K562 (cell line): Measurements from ENCODE around the gene NGRN. TPM values are rescaled to one million over a fixed set of nuclear protein-coding genes. Genes with fewer than 3 reads are reported as not detected.
A peak's percentile ranks its signal among the peaks of the same experiment; 100 is the strongest.

Source experiments
- AFF4 ChIP-seq: sonication (generic); formaldehyde crosslinking; IDR thresholded peaks from 2 replicates; pipeline ENCODE4 v1.8.0; 2023; ENCODE audit warnings: mild to moderate bottlenecking, missing genetic modification reagents
- CBX3 ChIP-seq, 2 experiments: IDR thresholded peaks; 1 replicate in 1 of 2; 2 replicates in 1 of 2; pipeline ENCODE4 v1.6.1; 2012; ENCODE audit warnings: inconsistent platforms in 2 of 2, low read length in 2 of 2, borderline replicate concordance in 1 of 2, control low read depth in 1 of 2
- ERF ChIP-seq: fragments of 450-650 bp; formaldehyde crosslinking; IDR thresholded peaks from 2 replicates; pipeline ENCODE4 v1.4.0; 2020; ENCODE audit warnings: mild to moderate bottlenecking, mixed read lengths
- GATAD2A ChIP-seq: fragments of 450-650 bp; IDR thresholded peaks from 2 replicates; pipeline ENCODE4 v1.6.1; 2017
- IRF2 ChIP-seq: sonication (generic); formaldehyde crosslinking; IDR thresholded peaks from 2 replicates; pipeline ENCODE4 v1.8.1; 2022; ENCODE audit warnings: mild to moderate bottlenecking, missing genetic modification reagents
- JUND ChIP-seq, 2 experiments: IDR thresholded peaks; 2 replicates in 1 of 2; 3 replicates in 1 of 2; pipeline ENCODE4 v1.6.1; 2011; ENCODE audit warnings: borderline replicate concordance in 2 of 2, low read depth in 2 of 2, low read length in 2 of 2, improper control_type of control experiment in 1 of 2, missing biosample characterization in 1 of 2, missing genetic modification characterization in 1 of 2, missing genetic modification reagents in 1 of 2
- POLR2AphosphoS2 ChIP-seq: IDR thresholded peaks from 2 replicates; pipeline ENCODE4 v1.6.1; 2012; ENCODE audit warnings: low read length, improper control_type of control experiment
- SAP30 ChIP-seq: fragments of 200-600 bp; sonication (generic); IDR thresholded peaks from 2 replicates; pipeline ENCODE4 v1.6.1; 2012; ENCODE audit warnings: borderline replicate concordance, low read depth, mild to moderate bottlenecking, moderate library complexity, low read length, control low read depth, inconsistent platforms; ENCODE audit not compliant: insufficient read depth, poor library complexity, severe bottlenecking
- SMARCC2 ChIP-seq: fragments of 450-650 bp; IDR thresholded peaks from 2 replicates; pipeline ENCODE4 v1.6.1; 2017; ENCODE audit warnings: antibody characterized with exemption, moderate library complexity, mild to moderate bottlenecking, low read depth
- TAF15 ChIP-seq: fragments of 200-400 bp; formaldehyde crosslinking; IDR thresholded peaks from 2 replicates; pipeline ENCODE4 v1.6.1; 2017; ENCODE audit warnings: mild to moderate bottlenecking, low read depth, low read length, moderate library complexity
- THAP7 ChIP-seq: fragments of 250-450 bp; sonication (Bioruptor Pico); IDR thresholded peaks from 2 replicates; pipeline ENCODE4 v1.5.0; 2021
- ZMIZ1 ChIP-seq, 2 experiments: fragments of 150-350 bp in 1 of 2; IDR thresholded peaks; 2 replicates each; pipeline ENCODE4 v1.6.1; 2012 to 2016; ENCODE audit warnings: low read depth in 2 of 2, low read length in 2 of 2, mild to moderate bottlenecking in 1 of 2, moderate library complexity in 1 of 2
- ZNF253 ChIP-seq: fragments of 250-450 bp; sonication (Bioruptor Pico); conservative IDR thresholded peaks from 2 replicates; pipeline ENCODE4 v1.6.1; 2021; ENCODE audit warnings: mild to moderate bottlenecking
- ZNF280B ChIP-seq: fragments of 250-450 bp; sonication (Bioruptor Pico); IDR thresholded peaks from 2 replicates; pipeline ENCODE4 v1.5.1; 2021; ENCODE audit warnings: mild to moderate bottlenecking
- polyA plus RNA-seq, 8 experiments: library from polyadenylated mRNA; depleted of rRNA in 4 of 8; stranded (reverse) in 5 of 8; unstranded in 3 of 8; fragments of >200 nt; fragmentation: Nextera tagmentation in 2 of 8; fragmentation: Illumina TruSeq in 1 of 8; extraction: Ambion mirVana in 2 of 8; extraction: Trizol in 1 of 8; gene quantifications; 2 replicates each; pipeline versions ENCODE4 v1.2.1 to v1.2.3, GENCODE V29; 2011 to 2014; ENCODE audit warnings: inconsistent platforms in 1 of 8, missing spikeins in 1 of 8
- total RNA-seq, 7 experiments: library from RNA; depleted of rRNA in 6 of 7; stranded (reverse); fragments of >200 nt in 6 of 7; fragmentation: Illumina TruSeq in 2 of 7; extraction: Trizol in 2 of 7; gene quantifications; 2 replicates each; pipeline versions ENCODE4 v1.2.1 to v1.2.3, GENCODE V29; 2011 to 2021; ENCODE audit warnings: low replicate concordance in 1 of 7

The NGRN gene
- total and polyA plus RNA-seq, 9 of the 15 experiments (the other 6 are each of a cell fraction or from before 2014, with no cell fraction given), result 14.0 to 73.4 (median 60.0) TPM

GRCh38 chr15:90265271-90266060 is at the start of gene NGRN (continued):
- TF ChIP-seq ZMIZ1 (IDR thresholded peaks at IDR 0.05; ENCODE audit: low read depth in 2 of 2, low read length in 2 of 2) (0 out of 4 replicates have a peak, but pooled peaks of 1 of the 2 experiments have one; percentile 24), IRF2 (CRISPR knock-in tag) (no peak), POLR2AphosphoS2 (peak; percentile 84; the same call in 1 of the 2 replicates), ZNF280B (CRISPR knock-in tag) (no peak), TAF15 (no peak), GATAD2A (no peak), ZNF253 (no peak), THAP7 (no peak), ERF (CRISPR knock-in tag) (no peak; the same call in 1 of the 2 replicates), CBX3 (IDR thresholded peaks at IDR 0.05; ENCODE audit: borderline replicate concordance in 1 of 2, low read length in 2 of 2) (no peak; a peak in 1 of 3 replicates), JUND (IDR thresholded peaks at IDR 0.05; ENCODE audit: borderline replicate concordance, low read depth, low read length) (peak; percentile 29; the same call in 1 of the 2 replicates), JUND (tag; IDR thresholded peaks at IDR 0.05; ENCODE audit: borderline replicate concordance, low read depth, low read length) (no peak), SAP30 (peak; percentile 94), SMARCC2 (no peak), AFF4 (0 out of 2 replicates have a peak, but pooled peaks have one; percentile 73)
